Measurements from ENCODE around the gene NR4A2.

NR4A2 gene

GRCh38 chr2:156343096-156343939, 10.8 kb upstream of the NR4A2 start:
- Histone ChIP-seq H3K4me3 (peak overlapping the region; percentile 92 to 98), H3K4me1 (peaks cover 0 to 28% (median 15%) of the 10 kb centered on the region in 4 donors), H3K9me3 (no peaks in the 10 kb centered on the region), H3K27me3 (no peaks in the 10 kb centered on the region), H3K27ac (peak overlapping the region; percentile 100), H3K36me3 (no peaks in the 10 kb centered on the region)
- intact Hi-C loops (cut with DNase I; ENCODE audit: low total_unique reads): loop anchor here (5.0 kb wide), 1 partner anchor 54 kb away; no protein-coding TSS in a partner anchor
- DNase-seq: no peak
- no peak for TF ChIP-seq CTCF (IDR thresholded peaks at IDR 0.05)

DNA sequence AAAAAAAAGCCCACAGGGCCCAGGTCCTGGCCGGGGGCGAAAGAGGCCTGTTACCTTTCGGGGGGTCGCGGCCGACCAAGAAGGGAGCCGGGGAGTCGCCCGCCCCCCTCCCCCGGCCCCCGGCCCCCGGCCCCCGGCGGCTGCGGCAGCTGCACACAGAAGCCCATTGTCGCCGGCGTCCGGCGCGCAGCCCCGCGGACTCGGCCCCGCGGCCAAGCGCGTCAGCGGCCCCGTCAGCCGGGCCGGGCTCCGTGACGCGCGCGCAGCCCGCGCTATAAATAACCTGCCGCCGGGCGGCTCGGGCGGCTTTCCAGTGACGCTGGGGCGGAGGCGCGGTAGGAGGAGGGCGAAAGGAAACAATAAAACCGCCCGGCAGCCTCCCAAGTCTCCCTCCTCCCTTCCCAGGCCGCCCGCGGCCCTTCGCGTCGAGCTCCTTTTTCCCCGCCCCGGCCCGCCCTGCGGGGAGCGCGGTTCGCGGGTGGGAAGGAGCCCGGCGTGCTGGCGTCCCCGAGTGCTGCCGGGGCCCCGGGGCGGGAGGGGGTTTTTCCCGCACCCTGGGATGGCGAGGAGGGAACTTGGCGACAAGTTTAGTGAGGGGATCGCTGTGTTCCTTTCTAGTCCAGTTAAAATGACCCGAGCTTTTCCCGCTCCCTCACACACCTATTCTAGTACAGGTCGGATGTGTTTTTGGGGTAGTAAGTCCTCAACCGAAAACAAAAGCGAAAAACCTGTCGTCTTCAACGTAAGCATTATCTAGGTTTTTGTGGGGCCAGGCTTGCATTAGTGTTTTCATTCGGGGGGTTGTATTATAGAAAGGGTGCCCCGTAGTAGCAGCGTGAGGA, 10.0 kb upstream of the NR4A2 start:
- no peaks in the 10 kb centered on the region for H3K9me3 ChIP-seq
- DNase-seq: peak; percentile 93 to 98
- intact Hi-C loops (cut with DNase I; ENCODE audit: low total_unique reads): loop anchor here (5.0 kb wide), 1 partner anchor 55 kb away; no protein-coding TSS in a partner anchor
- no peaks in the 10 kb centered on the region for H3K36me3 ChIP-seq
- H3K27ac ChIP-seq: peak overlapping the region; percentile 100
- peak overlapping the region; percentile 92 to 98 for H3K4me3 ChIP-seq
- TF ChIP-seq CTCF (IDR thresholded peaks at IDR 0.05): no peak
- no peaks in the 10 kb centered on the region for H3K27me3 ChIP-seq
- peaks cover 0 to 29% (median 15%) of the 10 kb centered on the region in 4 donors for H3K4me1 ChIP-seq

DNA sequence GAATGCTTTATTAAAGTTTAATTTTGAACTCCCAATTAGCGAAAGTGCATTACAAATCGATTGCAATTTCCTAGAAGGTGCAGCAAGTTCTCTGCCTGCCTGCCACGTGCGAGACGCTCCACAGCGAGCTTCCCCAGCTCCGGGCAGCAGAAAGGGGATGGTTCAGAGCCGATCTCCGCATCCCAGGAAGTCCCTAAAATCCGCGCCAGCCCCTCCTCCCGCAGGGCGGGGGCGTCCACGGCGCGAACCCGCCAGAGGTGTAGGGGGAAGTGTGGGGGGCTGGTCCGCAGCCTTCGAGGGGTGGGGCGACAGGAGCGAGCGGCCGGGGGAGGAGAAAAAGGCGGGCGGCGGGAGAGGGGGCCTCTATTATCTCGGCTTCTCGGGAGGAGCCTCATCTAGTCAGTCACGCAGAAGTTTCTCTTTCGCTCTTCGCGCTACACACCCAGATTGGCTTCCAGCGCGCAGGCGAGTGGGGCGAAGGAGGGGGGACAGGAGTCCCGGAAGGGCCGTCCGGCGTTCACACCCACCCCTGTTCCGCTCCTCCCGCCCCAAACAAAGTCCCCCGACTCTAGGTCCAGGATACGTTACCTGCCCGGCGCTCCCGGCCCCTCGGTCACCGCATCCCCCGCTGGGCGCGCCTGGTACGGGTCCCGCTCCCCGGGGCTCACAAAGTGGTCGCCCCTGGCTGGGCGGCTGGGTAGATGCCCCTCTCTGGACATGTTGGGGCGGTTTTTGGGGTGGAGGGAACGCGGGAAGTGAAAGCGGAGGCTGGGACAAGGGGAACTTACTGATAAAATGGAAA, 9.1 kb upstream of the NR4A2 start:
- Histone ChIP-seq H3K4me1 (peaks cover 0 to 29% (median 15%) of the 10 kb centered on the region in 4 donors), H3K4me3 (peak overlapping the region; percentile 92 to 98), H3K27ac (peak overlapping the region; percentile 100), H3K36me3 (no peaks in the 10 kb centered on the region), H3K27me3 (no peaks in the 10 kb centered on the region), H3K9me3 (no peaks in the 10 kb centered on the region)
- no peak for TF ChIP-seq CTCF (IDR thresholded peaks at IDR 0.05)
- peak; percentile 93 to 98 for DNase-seq
- intact Hi-C loops (cut with DNase I; ENCODE audit: low total_unique reads): loop anchor here (5.0 kb wide), 1 partner anchor 56 kb away; no protein-coding TSS in a partner anchor

- no peaks in the 10 kb centered on the region for H3K36me3 ChIP-seq
- peak overlapping the region; percentile 92 to 98 for H3K4me3 ChIP-seq
- no peaks in the 10 kb centered on the region for H3K27me3 ChIP-seq
- intact Hi-C loops (cut with DNase I; ENCODE audit: low total_unique reads): loop anchor here (5.0 kb wide), 1 partner anchor 56 kb away; no protein-coding TSS in a partner anchor
- DNase-seq: no peak
- no peaks in the 10 kb centered on the region for H3K9me3 ChIP-seq
- peak overlapping the region; percentile 100 for H3K27ac ChIP-seq
- peaks cover 0 to 29% (median 16%) of the 10 kb centered on the region in 4 donors for H3K4me1 ChIP-seq
- no peak for TF ChIP-seq CTCF (IDR thresholded peaks at IDR 0.05)
These were observed 8.4 kb upstream of the NR4A2 start for GRCh38 chr2:156340804-156341451.

Data from tibial artery (tissue), 4 donors.